GM12878 (cell line): ENCODE data around the gene ZWINT. TPM values are rescaled to one million over a fixed set of nuclear protein-coding genes. Genes with fewer than 3 reads are reported as not detected.

Experiments used
- ATAC-seq: fragments of 200-7000 bp; cut with Tn5 transposase; 3 replicates; pipeline ENCODE4 v1.9.1; 2020; ENCODE audit warnings: mild to moderate bottlenecking, moderate library complexity
- BruUV-seq: library from RNA; stranded (reverse); fragments of 400-500 nt; replicated peaks from 2 replicates; lab custom pipeline; 2021; lab: Mats Ljungman, UMichigan
- CTCF ChIA-PET: fragments of 300-600 bp; sonication (Branson Sonifier 250); formaldehyde crosslinking; extraction: SDS; loops from one replicate; lab custom pipeline; 2021; ENCODE audit warnings: inconsistent platforms; lab: Yijun Ruan, JAX
- POLR2A ChIA-PET: fragments of 350-600 bp; formaldehyde crosslinking; extraction: SDS; loops from one replicate; lab custom pipeline; 2021; ENCODE audit warnings: inconsistent platforms; lab: Charles Lee
- RAD21 ChIA-PET: fragments of 300-600 bp; sonication (Branson Sonifier 250); formaldehyde crosslinking; loops from one replicate; lab custom pipeline; 2023; ENCODE audit warnings: antibody characterized with exemption; ENCODE audit not compliant: unreplicated experiment; lab: Charles Lee
- SMC1A ChIA-PET: fragments of 300-600 bp; sonication (Branson Sonifier 250); formaldehyde crosslinking; loops from one replicate; lab custom pipeline; 2023; ENCODE audit not compliant: unreplicated experiment, uncharacterized antibody; lab: Charles Lee
- DNase-seq: peaks from one replicate; pipeline ENCODE4 v3.0.0-alpha.2; 2011; ENCODE audit warnings: low read depth, low spot score
- FAIRE-seq: peaks from 3 replicates; lab custom pipeline; 2011; peaks lifted over from hg19 to GRCh38; lab: Jason Lieb, UNC
- H2AFZ ChIP-seq: 2 replicates; pipeline ENCODE4 v1.6.0; 2011; ENCODE audit warnings: low read depth, low read length, control low read depth; ENCODE audit not compliant: control insufficient read depth
- H3K27ac ChIP-seq: 2 replicates; pipeline ENCODE4 v1.5.1; 2011; ENCODE audit warnings: control low read depth; ENCODE audit not compliant: control insufficient read depth, insufficient read depth
- H3K27me3 ChIP-seq, 2 experiments: replicated peaks in 1 of 2; 2 replicates each; pipeline versions ENCODE4 v1.6.0 to v1.6.1; 2011; ENCODE audit warnings: low read length in 1 of 2; ENCODE audit not compliant: control insufficient read depth in 2 of 2, insufficient read depth in 2 of 2
- H3K36me3 ChIP-seq, 2 experiments: 2 replicates each; pipeline ENCODE4 v1.5.1; 2011; ENCODE audit warnings: low read length in 1 of 2; ENCODE audit not compliant: control insufficient read depth in 2 of 2, insufficient read depth in 2 of 2
- H3K4me1 ChIP-seq: 2 replicates; pipeline ENCODE4 v1.6.1; 2011; ENCODE audit warnings: mild to moderate bottlenecking, low read length, moderate library complexity, mixed read lengths; ENCODE audit not compliant: control insufficient read depth, insufficient read depth
- H3K4me2 ChIP-seq: 2 replicates; pipeline ENCODE4 v1.6.0; 2011; ENCODE audit warnings: control low read depth; ENCODE audit not compliant: control insufficient read depth, insufficient read depth
- H3K4me3 ChIP-seq: fragments of 200-600 bp; sonication (generic); 2 replicates; pipeline ENCODE4 v1.5.1; 2016
- H3K79me2 ChIP-seq: 2 replicates; pipeline ENCODE4 v1.6.0; 2011; ENCODE audit warnings: low read length; ENCODE audit not compliant: control insufficient read depth, insufficient read depth
- H3K9ac ChIP-seq: 2 replicates; pipeline ENCODE4 v1.8.0; 2011; ENCODE audit warnings: low read length, control low read depth, mixed read lengths; ENCODE audit not compliant: control insufficient read depth, insufficient read depth
- H3K9me3 ChIP-seq: replicated peaks from 3 replicates; pipeline ENCODE4 v1.5.1; 2011; ENCODE audit warnings: mild to moderate bottlenecking, low read length; ENCODE audit not compliant: control insufficient read depth, insufficient read depth
- H4K20me1 ChIP-seq: 2 replicates; pipeline ENCODE4 v1.6.0; 2011; ENCODE audit not compliant: control insufficient read depth, insufficient read depth
- ASH2L ChIP-seq: fragments of 300-600, 200-600 bp; sonication (generic); IDR thresholded peaks from 2 replicates; pipeline ENCODE4 v1.6.1; 2017; ENCODE audit warnings: low read depth, mild to moderate bottlenecking, borderline replicate concordance
- BCL11A ChIP-seq: IDR thresholded peaks from 2 replicates; pipeline ENCODE4 v1.6.1; 2011; ENCODE audit warnings: low read depth, low read length
- CBFB ChIP-seq: IDR thresholded peaks from 2 replicates; pipeline ENCODE4 v1.6.1; 2016; ENCODE audit warnings: antibody characterized with exemption, low read depth
- CREM ChIP-seq: IDR thresholded peaks from 2 replicates; pipeline ENCODE4 v1.6.1; 2014; ENCODE audit warnings: antibody characterized with exemption, low read depth
- ETV6 ChIP-seq, 2 experiments: fragments of 450-650 bp in 1 of 2; IDR thresholded peaks in 1 of 2; conservative IDR thresholded peaks in 1 of 2; 2 replicates each; pipeline ENCODE4 v1.6.1; 2014; ENCODE audit warnings: antibody characterized with exemption in 1 of 2, borderline replicate concordance in 1 of 2, low read depth in 1 of 2, mild to moderate bottlenecking in 1 of 2, moderate library complexity in 1 of 2
- EZH2 ChIP-seq: IDR thresholded peaks from 2 replicates; pipeline ENCODE4 v1.6.1; 2012; ENCODE audit warnings: low read depth, mild to moderate bottlenecking, control low read depth, inconsistent platforms, low read length, borderline replicate concordance; ENCODE audit not compliant: control insufficient read depth
- IRF4 ChIP-seq: IDR thresholded peaks from 2 replicates; pipeline ENCODE4 v1.6.1; 2011; ENCODE audit warnings: low read depth, low read length
- MTA2 ChIP-seq: fragments of 450-650 bp; IDR thresholded peaks from 2 replicates; pipeline ENCODE4 v1.6.1; 2016; ENCODE audit warnings: low read depth, mild to moderate bottlenecking, moderate library complexity
- MTA3 ChIP-seq: IDR thresholded peaks from 2 replicates; pipeline ENCODE4 v1.6.1; 2012; ENCODE audit warnings: low read length, inconsistent platforms, borderline replicate concordance
- MYB ChIP-seq: fragments of 150-350 bp; IDR thresholded peaks from 2 replicates; pipeline ENCODE4 v1.6.1; 2014; ENCODE audit warnings: mild to moderate bottlenecking, low read depth, low read length, borderline replicate concordance
- NR2C1 ChIP-seq: fragments of 450-650 bp; IDR thresholded peaks from 2 replicates; pipeline ENCODE4 v1.6.1; 2017; ENCODE audit warnings: antibody characterized with exemption, mild to moderate bottlenecking, moderate library complexity
- NR2F1 ChIP-seq: fragments of 450-650 bp; conservative IDR thresholded peaks from 2 replicates; pipeline ENCODE4 v1.6.1; 2017; ENCODE audit warnings: mild to moderate bottlenecking
- POLR2AphosphoS5 ChIP-seq: IDR thresholded peaks from 2 replicates; pipeline ENCODE4 v1.6.1; 2011; ENCODE audit warnings: mild to moderate bottlenecking, low read length, inconsistent platforms
- RFX5 ChIP-seq: IDR thresholded peaks from 2 replicates; pipeline ENCODE4 v1.6.1; 2011; ENCODE audit warnings: low read depth, low read length, improper control_type of control experiment
- SREBF1 ChIP-seq: IDR thresholded peaks from 2 replicates; pipeline ENCODE4 v1.6.1; 2012; ENCODE audit warnings: mild to moderate bottlenecking, low read length
- USF1 ChIP-seq: IDR thresholded peaks from 2 replicates; pipeline ENCODE4 v1.6.1; 2011; ENCODE audit warnings: borderline replicate concordance, low read depth, mild to moderate bottlenecking, moderate library complexity, mixed read lengths, low read length; ENCODE audit not compliant: insufficient read depth; ENCODE audit errors: extremely low read length
- WRNIP1 ChIP-seq: IDR thresholded peaks from 2 replicates; pipeline ENCODE4 v1.6.1; 2011; ENCODE audit warnings: low read depth, low read length, improper control_type of control experiment, borderline replicate concordance
- ZBED1 ChIP-seq: IDR thresholded peaks from 2 replicates; pipeline ENCODE4 v1.6.1; 2016; ENCODE audit warnings: borderline replicate concordance
- ZBTB33 ChIP-seq: fragments of 450-650 bp; IDR thresholded peaks from 2 replicates; pipeline ENCODE4 v1.6.1; 2017; ENCODE audit warnings: mild to moderate bottlenecking
- in situ Hi-C: fragments of 300-500 bp; cut with MboI; formaldehyde crosslinking; loops from 9 replicates; pipeline ENCODE4 v1.14.3; 2018; ENCODE audit warnings: mixed read lengths
- intact Hi-C: fragments of 100-400 bp; cut with micrococcal nuclease; formaldehyde crosslinking; loops from one replicate; pipeline ENCODE4 v1.14.2; 2022; ENCODE audit not compliant: unreplicated experiment
- polyA plus RNA-seq, 11 experiments: library from polyadenylated mRNA; depleted of rRNA in 4 of 11; unstranded in 6 of 11; stranded (reverse) in 5 of 11; fragments of >200 nt; fragmentation: Nextera tagmentation in 4 of 11; fragmentation: Illumina TruSeq in 1 of 11; extraction: Ambion mirVana in 4 of 11; extraction: Trizol in 1 of 11; gene quantifications; 1 replicate in 1 of 11; 2 replicates in 10 of 11; pipeline versions ENCODE4 v1.2.1 to v1.2.3, GENCODE V29; 2011 to 2016; ENCODE audit warnings: inconsistent platforms in 2 of 11, missing spikeins in 2 of 11, low read depth in 1 of 11
- total RNA-seq, 4 experiments: library from RNA; depleted of rRNA in 3 of 4; stranded (reverse); fragments of >200 nt in 3 of 4; fragmentation: Illumina TruSeq in 1 of 4; extraction: Trizol in 1 of 4; gene quantifications; 2 replicates each; pipeline versions ENCODE4 v1.2.1 to v1.2.3, GENCODE V29; 2013 to 2021

The ZWINT gene
- total and polyA plus RNA-seq, 10 of the 15 experiments (the other 5 are each of a cell fraction or from before 2014, with no cell fraction given), result 98.7 to 324 (median 138) TPM

GRCh38 chr10:56383806-56384205 is 22.7 kb upstream of the ZWINT start:
- TF ChIP-seq ASH2L, result no peak
- TF ChIP-seq MYB, result no peak
- no peak for TF ChIP-seq BCL11A
- no peak for TF ChIP-seq NR2C1
- TF ChIP-seq POLR2AphosphoS5, result no peak
- TF ChIP-seq ETV6 (conservative IDR thresholded peaks at IDR 0.05 in 1 of 2, IDR thresholded peaks at IDR 0.05 in 1 of 2; ENCODE audit: borderline replicate concordance in 1 of 2, low read depth in 1 of 2), result no peak
- TF ChIP-seq WRNIP1, result no peak
- no peak for TF ChIP-seq CBFB
- TF ChIP-seq MTA3, result no peak
- no peak for TF ChIP-seq RFX5
- no peak for TF ChIP-seq MTA2
- TF ChIP-seq ZBED1, result no peak
- no peak for TF ChIP-seq CREM
- TF ChIP-seq USF1, result no peak
- no peak for TF ChIP-seq SREBF1
- no peak for TF ChIP-seq NR2F1
- TF ChIP-seq ZBTB33, result no peak
- no peak for TF ChIP-seq EZH2
- TF ChIP-seq IRF4, result no peak
- intact Hi-C loops, result no loop called here
- H2AFZ ChIP-seq, result no peak overlapping the region
- CTCF ChIA-PET, result no interaction called here
- no peak overlapping the region for H3K27ac ChIP-seq
- no peaks in the 10 kb centered on the region for H3K27me3 ChIP-seq
- no peak overlapping the region for H3K4me3 ChIP-seq
- no peak overlapping the region for H3K9ac ChIP-seq
- RAD21 ChIA-PET, result no interaction called here
- H3K79me2 ChIP-seq, result no peaks in the 10 kb centered on the region
- no peak for DNase-seq
- no peaks in the 10 kb centered on the region for H3K36me3 ChIP-seq
- BruUV-seq, result no TSS peak
- in situ Hi-C loops, result no loop called here
- no peak for ATAC-seq
- POLR2A ChIA-PET, result no interaction called here
- no peaks in the 10 kb centered on the region for H3K4me1 ChIP-seq
- no peak for FAIRE-seq
- SMC1A ChIA-PET, result no interaction called here
- no peak overlapping the region for H3K4me2 ChIP-seq
- H3K9me3 ChIP-seq, result no peaks in the 10 kb centered on the region
- no peaks in the 10 kb centered on the region for H4K20me1 ChIP-seq
